GM18505 (cell line): ENCODE measurements around the gene GTF2IRD1.

Experiments
- ATAC-seq: cut with Tn5 transposase; IDR thresholded peaks from one replicate; pipeline ENCODE4 v1.9.1; 2021; ENCODE audit not compliant: unreplicated experiment
- POLR2A ChIP-seq: IDR thresholded peaks from 4 replicates; pipeline ENCODE4 v1.6.1; 2011; ENCODE audit warnings: borderline replicate concordance; ENCODE audit not compliant: insufficient read depth, insufficient read length; ENCODE audit errors: extremely low read depth

Gene GTF2IRD1

GRCh38 chr7:74599244-74599643 is 145.5 kb downstream of the GTF2IRD1 start:
- TF ChIP-seq POLR2A = no peak
- no peak for ATAC-seq

DNA sequence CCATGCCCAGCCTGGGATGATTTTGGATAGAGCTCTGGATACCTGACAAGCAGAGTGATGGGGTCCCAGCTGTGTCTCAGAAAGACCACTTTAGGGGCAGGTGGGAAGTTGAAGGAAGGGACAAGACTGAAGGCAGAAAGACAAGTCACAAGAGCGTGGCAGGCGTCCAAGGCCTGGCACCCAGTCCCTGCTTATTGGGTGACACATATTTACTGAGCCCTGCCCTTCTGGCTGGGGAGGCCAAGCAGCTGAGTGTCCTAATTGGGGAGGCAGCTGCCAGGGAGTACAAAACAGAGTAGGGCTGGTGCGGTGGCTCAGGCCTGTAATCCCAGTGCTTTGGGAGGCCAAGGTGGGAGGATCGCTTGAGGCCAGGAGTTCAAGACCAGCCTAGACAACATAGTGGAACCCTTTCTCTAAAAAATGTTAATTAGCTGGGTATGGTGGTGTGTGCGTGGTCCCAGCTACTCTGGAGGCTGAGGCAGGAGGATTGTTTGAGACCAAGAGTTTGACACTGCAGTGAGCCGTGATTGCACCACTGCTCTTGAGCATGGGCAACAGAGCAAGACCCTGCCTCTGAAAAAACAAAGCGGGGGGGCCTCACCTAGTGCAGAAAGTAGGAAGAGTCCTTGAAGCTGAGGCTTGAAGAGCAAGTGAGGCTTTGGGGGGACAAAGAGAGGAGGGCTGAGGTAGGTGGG is 150.8 kb downstream of the GTF2IRD1 start:
- ATAC-seq = no peak
- no peak for TF ChIP-seq POLR2A

GRCh38 chr7:74606101-74606908 is 152.6 kb downstream of the GTF2IRD1 start:
- no peak for TF ChIP-seq POLR2A
- peak; percentile 55 for ATAC-seq

- ATAC-seq = no peak
- TF ChIP-seq POLR2A = no peak
Observed at GRCh38 chr7:74606909-74607510, 153.3 kb downstream of the GTF2IRD1 start.

- no peak for ATAC-seq
- TF ChIP-seq POLR2A = no peak
Observed at GRCh38 chr7:74612015-74612829, 158.5 kb downstream of the GTF2IRD1 start.

DNA sequence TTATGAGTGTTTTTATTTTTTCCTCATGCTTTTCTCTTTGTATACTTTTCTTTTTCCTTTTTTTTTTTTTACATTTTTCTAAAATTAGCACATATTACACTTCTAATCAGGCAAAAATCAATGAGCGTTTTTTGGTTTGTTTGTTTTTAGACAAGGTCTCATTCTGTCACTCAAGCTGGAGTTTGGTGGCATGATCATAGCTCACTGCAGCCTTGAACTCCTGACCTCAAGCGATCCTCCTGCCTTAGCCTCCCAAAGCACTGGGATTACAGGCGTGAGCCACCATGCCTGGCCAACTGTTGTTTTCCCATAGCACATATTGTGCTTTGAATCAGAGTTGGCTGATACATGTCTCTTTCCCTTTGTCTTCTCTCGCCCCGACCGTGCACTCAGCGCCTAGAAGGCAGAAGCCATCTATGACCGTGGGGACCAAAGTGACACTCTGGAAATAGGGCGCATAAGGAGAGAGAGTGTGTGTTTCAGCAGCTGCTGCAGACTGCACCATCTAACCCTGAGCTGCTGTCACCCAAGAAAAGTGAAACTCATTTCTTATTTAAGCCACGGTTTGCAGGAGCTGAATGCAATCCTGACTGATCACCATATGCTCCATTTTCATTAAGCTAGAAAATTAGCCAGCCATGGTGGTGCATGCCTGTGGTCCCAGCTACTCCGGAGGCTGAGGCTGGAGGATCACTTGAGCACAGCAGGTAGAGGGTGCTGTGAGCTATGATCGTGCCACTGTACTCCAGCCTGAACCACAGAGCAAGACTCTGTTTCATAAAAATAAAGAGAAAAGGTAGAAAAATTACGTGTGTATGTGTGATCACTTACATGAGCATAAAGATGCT is 162.5 kb downstream of the GTF2IRD1 start:
- no peak for ATAC-seq
- TF ChIP-seq POLR2A = no peak

DNA sequence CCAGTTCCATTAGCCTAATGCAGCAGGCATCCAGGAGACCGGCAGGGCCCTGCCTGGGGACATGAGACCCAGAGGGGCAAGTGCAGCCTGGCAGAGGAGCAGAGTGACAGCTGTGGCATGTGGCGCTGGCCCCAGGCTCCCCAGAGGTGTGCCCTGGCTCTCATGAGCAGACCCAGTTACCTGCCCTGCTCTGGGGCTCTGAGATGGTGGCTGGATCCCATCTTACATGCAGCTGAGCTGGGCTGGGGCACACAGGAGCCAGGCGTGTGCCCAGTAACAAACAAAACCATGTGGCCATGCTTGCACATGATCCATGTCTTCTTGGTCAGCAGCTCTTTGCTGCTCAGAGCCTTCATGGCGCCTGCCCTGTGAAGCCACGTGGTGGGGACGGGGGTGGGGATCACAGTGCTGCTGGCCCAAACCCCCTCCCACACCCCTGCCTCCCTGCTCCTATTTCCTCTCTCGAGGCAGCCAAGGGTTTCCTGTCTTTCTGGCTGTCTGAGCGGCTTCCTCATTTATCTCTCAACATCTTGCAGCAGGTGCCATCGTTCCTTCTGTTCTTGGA is 163.6 kb downstream of the GTF2IRD1 start:
- peak; percentile 38 for TF ChIP-seq POLR2A
- ATAC-seq = no peak

GRCh38 chr7:74619235-74619860 is 165.6 kb downstream of the GTF2IRD1 start:
- TF ChIP-seq POLR2A = no peak
- ATAC-seq = no peak

DNA sequence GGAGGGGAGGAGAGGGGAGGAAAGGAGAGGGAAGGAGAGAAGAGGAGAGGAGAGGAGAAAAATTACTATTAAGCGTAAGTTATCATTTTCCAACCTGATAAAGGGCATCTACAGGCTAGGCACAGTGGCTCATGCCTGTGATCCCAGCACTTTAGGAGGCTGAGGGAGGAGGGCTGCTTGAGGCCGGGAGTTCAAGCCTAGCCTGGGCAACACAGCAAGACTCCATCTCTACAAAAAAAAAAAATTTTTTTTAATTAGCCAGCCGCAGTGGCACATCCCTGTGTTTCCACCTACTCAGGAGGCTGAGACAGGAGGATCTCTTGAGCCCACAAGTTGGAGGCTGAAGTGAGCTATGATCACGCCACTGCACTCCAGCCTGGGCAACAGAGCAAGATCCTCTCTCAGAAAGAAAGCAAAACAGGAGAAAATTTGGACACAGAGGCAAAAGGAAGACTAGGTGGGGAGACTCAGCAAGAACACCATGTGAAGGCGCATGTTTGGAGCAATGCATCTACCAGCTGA is 168.6 kb downstream of the GTF2IRD1 start:
- no peak for TF ChIP-seq POLR2A
- no peak for ATAC-seq

DNA sequence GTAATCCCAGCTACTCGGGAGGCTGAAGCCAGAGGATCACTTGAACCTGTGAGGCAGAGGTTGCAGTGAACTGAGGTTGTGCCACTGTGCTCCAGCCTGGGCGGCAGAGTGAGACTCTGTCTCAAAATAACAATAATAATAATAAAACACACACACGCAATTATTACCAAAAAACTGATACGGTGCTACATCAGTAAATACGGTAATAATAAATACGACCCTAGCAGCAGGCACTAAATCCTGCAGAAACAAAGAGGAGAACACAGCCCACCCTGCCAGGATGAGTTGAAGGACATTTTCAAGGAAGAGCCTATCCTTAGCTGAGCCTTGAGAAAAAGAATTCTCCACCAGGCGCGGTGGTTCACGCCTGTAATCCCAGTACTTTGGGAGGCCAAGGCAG is 169.4 kb downstream of the GTF2IRD1 start:
- no peak for ATAC-seq

GRCh38 chr7:74625446-74625845 is 171.7 kb downstream of the GTF2IRD1 start:
- no peak for ATAC-seq
- no peak for TF ChIP-seq POLR2A

More for the DNA sequence above, 169.4 kb downstream of the GTF2IRD1 start:
- no peak for TF ChIP-seq POLR2A
